IMR-90 (cell line): ENCODE data around the gene NDFIP2. TPM values are rescaled to one million over a fixed set of nuclear protein-coding genes. Genes with fewer than 3 reads are reported as not detected.

Experiments used
- ATAC-seq: fragments of 200-7000 bp; cut with Tn5 transposase; 2 replicates; pipeline ENCODE4 v1.9.1; 2020; ENCODE audit warnings: low read depth, mild to moderate bottlenecking, moderate library complexity
- BruUV-seq: library from RNA; stranded (reverse); fragments of 400-500 nt; replicated peaks from 2 replicates; lab custom pipeline; 2021; lab: Mats Ljungman, UMichigan
- CTCF ChIA-PET: fragments of 300-600 bp; formaldehyde crosslinking; extraction: SDS; loops from one replicate; lab custom pipeline; 2021; ENCODE audit warnings: antibody characterized with exemption; lab: Yijun Ruan, JAX
- POLR2A ChIA-PET: fragments of 300-600 bp; sonication (Branson Sonifier 250); formaldehyde crosslinking; loops from one replicate; lab custom pipeline; 2022; ENCODE audit warnings: antibody characterized with exemption; ENCODE audit not compliant: unreplicated experiment; lab: Charles Lee
- DNase-seq: peaks from one replicate; pipeline ENCODE4 v3.0.0; 2013
- H2AFZ ChIP-seq: replicated peaks from 2 replicates; pipeline ENCODE3; 2013; ENCODE audit warnings: low read length, mild to moderate bottlenecking; ENCODE audit not compliant: poor library complexity
- H2AK5ac ChIP-seq: 2 replicates; pipeline ENCODE4 v1.6.1; 2013; ENCODE audit warnings: low read depth, low read length, inconsistent platforms
- H2AK9ac ChIP-seq: replicated peaks from 2 replicates; pipeline ENCODE3; 2013; ENCODE audit warnings: mild to moderate bottlenecking, low read depth, low read length, moderate library complexity; ENCODE audit not compliant: poor library complexity
- H2BK120ac ChIP-seq: 2 replicates; pipeline ENCODE4 v1.6.1; 2013; ENCODE audit warnings: low read depth, low read length, inconsistent platforms
- H2BK15ac ChIP-seq: 3 replicates; pipeline ENCODE4 v1.6.1; 2013; ENCODE audit warnings: low read depth, low read length, inconsistent platforms
- H2BK20ac ChIP-seq: 2 replicates; pipeline ENCODE4 v1.6.1; 2013; ENCODE audit warnings: low read depth, mild to moderate bottlenecking, inconsistent platforms, low read length, moderate library complexity
- H2BK5ac ChIP-seq: 2 replicates; pipeline ENCODE4 v1.6.1; 2013; ENCODE audit warnings: mild to moderate bottlenecking, low read depth, low read length, inconsistent platforms; ENCODE audit not compliant: poor library complexity, severe bottlenecking
- H3K14ac ChIP-seq: replicated peaks from 2 replicates; pipeline ENCODE4 v1.6.1; 2013; ENCODE audit warnings: low read depth, low read length, inconsistent platforms
- H3K18ac ChIP-seq: 2 replicates; pipeline ENCODE4 v1.6.1; 2013; ENCODE audit warnings: low read depth, low read length, control low read depth
- H3K23ac ChIP-seq: 2 replicates; pipeline ENCODE4 v1.6.1; 2013; ENCODE audit warnings: low read depth, low read length, inconsistent platforms
- H3K27ac ChIP-seq: 2 replicates; pipeline ENCODE4 v1.5.1; 2013; ENCODE audit warnings: mild to moderate bottlenecking, control low read depth, low read length; ENCODE audit not compliant: insufficient read depth
- H3K27me3 ChIP-seq: 2 replicates; pipeline ENCODE4 v1.6.1; 2013; ENCODE audit warnings: low read length; ENCODE audit not compliant: control insufficient read depth, insufficient read depth
- H3K36me3 ChIP-seq: 2 replicates; pipeline ENCODE4 v1.6.1; 2013; ENCODE audit warnings: low read length, mixed read lengths; ENCODE audit not compliant: control insufficient read depth, insufficient read depth
- H3K4ac ChIP-seq: 2 replicates; pipeline ENCODE4 v1.6.1; 2013; ENCODE audit warnings: low read depth, low read length, inconsistent platforms
- H3K4me1 ChIP-seq: 2 replicates; pipeline ENCODE4 v1.6.1; 2013; ENCODE audit warnings: low read length, mixed read lengths; ENCODE audit not compliant: control insufficient read depth, insufficient read depth
- H3K4me2 ChIP-seq: 2 replicates; pipeline ENCODE4 v1.6.1; 2013; ENCODE audit warnings: low read depth, mild to moderate bottlenecking, control low read depth, low read length, moderate library complexity
- H3K4me3 ChIP-seq: 2 replicates; pipeline ENCODE4 v1.5.1; 2013; ENCODE audit warnings: low read depth, mild to moderate bottlenecking, control low read depth, low read length, moderate library complexity; ENCODE audit not compliant: insufficient read depth
- H3K56ac ChIP-seq: 2 replicates; pipeline ENCODE4 v1.6.1; 2013; ENCODE audit warnings: low read length, inconsistent platforms; ENCODE audit not compliant: insufficient read depth; ENCODE audit errors: extremely low read depth
- H3K79me1 ChIP-seq, 2 experiments: 2 replicates each; pipeline ENCODE4 v1.6.1; 2013; ENCODE audit warnings: low read length in 2 of 2, inconsistent platforms in 1 of 2, low read depth in 1 of 2
- H3K9ac ChIP-seq: 2 replicates; pipeline ENCODE4 v1.6.1; 2013; ENCODE audit warnings: low read depth, low read length, control low read depth
- H3K9me1 ChIP-seq: 2 replicates; pipeline ENCODE4 v1.6.1; 2013; ENCODE audit warnings: low read length, inconsistent platforms; ENCODE audit not compliant: insufficient read depth
- H3K9me3 ChIP-seq: 2 replicates; pipeline ENCODE4 v1.6.1; 2013; ENCODE audit warnings: low read length; ENCODE audit not compliant: control insufficient read depth, insufficient read depth
- H4K20me1 ChIP-seq: 2 replicates; pipeline ENCODE4 v1.6.1; 2013; ENCODE audit warnings: low read length, inconsistent platforms; ENCODE audit not compliant: insufficient read depth
- H4K5ac ChIP-seq: 2 replicates; pipeline ENCODE4 v1.6.1; 2013; ENCODE audit warnings: mild to moderate bottlenecking, low read depth, low read length, control low read depth
- H4K8ac ChIP-seq, 2 experiments: 2 replicates each; pipeline ENCODE4 v1.6.1; 2013; ENCODE audit warnings: low read depth in 2 of 2, low read length in 2 of 2, control low read depth in 1 of 2, inconsistent platforms in 1 of 2
- H4K91ac ChIP-seq: 2 replicates; pipeline ENCODE4 v1.6.1; 2013; ENCODE audit warnings: low read depth, low read length, inconsistent platforms; ENCODE audit not compliant: insufficient read depth
- CEBPB ChIP-seq: IDR thresholded peaks from 2 replicates; pipeline ENCODE4 v1.6.1; 2012; ENCODE audit warnings: low read depth, low read length, improper control_type of control experiment
- ELK1 ChIP-seq: fragments of 150-350 bp; IDR thresholded peaks from 2 replicates; pipeline ENCODE4 v1.6.1; 2016; ENCODE audit warnings: low read depth, mild to moderate bottlenecking, low read length, moderate library complexity, borderline replicate concordance
- MAFK ChIP-seq: IDR thresholded peaks from 2 replicates; pipeline ENCODE4 v1.6.1; 2012; ENCODE audit warnings: low read depth, low read length, improper control_type of control experiment
- NFE2L2 ChIP-seq: fragments of 150-350 bp; IDR thresholded peaks from 2 replicates; pipeline ENCODE4 v1.6.1; 2016; ENCODE audit warnings: low read depth, mild to moderate bottlenecking, low read length
- POLR2A ChIP-seq: IDR thresholded peaks from 2 replicates; pipeline ENCODE4 v1.6.1; 2012; ENCODE audit warnings: mild to moderate bottlenecking, low read depth, low read length
- WGBS, 2 experiments: methylation state at CpG; one replicate each; pipeline versions ENCODE4 v1.1.5 to v1.1.7; 2013; ENCODE audit warnings: missing lambda C conversion rate in 2 of 2; ENCODE audit not compliant: insufficient read length in 1 of 2; ENCODE audit errors: extremely low coverage in 2 of 2; 5-methylcytosine and 5-hydroxymethylcytosine counted together
- dilution Hi-C: fragments of 300-500 bp; cut with HindIII; formaldehyde crosslinking; loops from one replicate; pipeline ENCODE4 v1.14.3; 2018; ENCODE audit warnings: low sequenced_read_pairs; ENCODE audit not compliant: unreplicated experiment
- in situ Hi-C: fragments of 300-500 bp; cut with MboI; formaldehyde crosslinking; loops from 3 replicates; pipeline ENCODE4 v1.14.3; 2019; ENCODE audit warnings: low sequenced_read_pairs, inconsistent platforms, mixed read lengths
- intact Hi-C: fragments of 100-400 bp; cut with micrococcal nuclease; formaldehyde crosslinking; loops from 2 replicates; pipeline ENCODE4 v1.10.0; 2022
- polyA plus RNA-seq, 3 experiments: library from polyadenylated mRNA; depleted of rRNA; stranded (reverse); fragments of >200 nt; gene quantifications; 2 replicates each; pipeline ENCODE4 v1.2.3, GENCODE V29; 2012; ENCODE audit warnings: low replicate concordance in 1 of 3
- total RNA-seq: library from RNA; depleted of rRNA; stranded (reverse); fragments of >200 nt; gene quantifications from 2 replicates; pipeline ENCODE4 v1.2.3, GENCODE V29; 2012

Gene NDFIP2
- total and polyA plus RNA-seq, 2 of the 4 experiments (the other 2 are of a cell fraction), result 23.8 to 25.8 TPM

- H2AK9ac ChIP-seq, result no peak overlapping the region
- dilution Hi-C loops (no loop called here), in situ Hi-C loops (no loop called here), intact Hi-C loops (no loop called here)
- H3K36me3 ChIP-seq, result no peaks in the 10 kb centered on the region
- H4K20me1 ChIP-seq, result peaks cover 18% of the 10 kb centered on the region; the same call in 1 of the 2 replicates
- ChIA-PET POLR2A (no interaction called here), CTCF (no interaction called here)
- H2AK5ac ChIP-seq, result no peak overlapping the region
- H2BK5ac ChIP-seq, result no peak overlapping the region
- no peak overlapping the region for H3K27ac ChIP-seq
- no peak overlapping the region for H2BK120ac ChIP-seq
- no TSS peak for BruUV-seq
- H3K56ac ChIP-seq, result no peak overlapping the region
- no peaks in the 10 kb centered on the region; the same call in 1 of the 2 replicates for H3K9me1 ChIP-seq
- no peak overlapping the region for H3K14ac ChIP-seq
- no peak overlapping the region for H4K5ac ChIP-seq
- H4K8ac ChIP-seq, result no peak overlapping the region
- no peak overlapping the region for H2BK15ac ChIP-seq
- no peak overlapping the region for H2AFZ ChIP-seq
- no peaks in the 10 kb centered on the region; the same call in 1 of the 2 replicates for H3K4me1 ChIP-seq
- DNase-seq, result no peak
- H3K79me1 ChIP-seq, result peaks cover 26 to 39% of the 10 kb centered on the region in 2 experiments; a peak in 3 of 4 replicates
- no peak overlapping the region for H3K18ac ChIP-seq
- H4K91ac ChIP-seq, result no peak overlapping the region
- no peak overlapping the region for H3K4me2 ChIP-seq
- H3K9me3 ChIP-seq, result no peaks in the 10 kb centered on the region
- no peak overlapping the region for H2BK20ac ChIP-seq
- H3K23ac ChIP-seq, result no peak overlapping the region
- ATAC-seq, result no peak
- no CpG with 5 or more reads among the region's 4 CpGs for WGBS, 2 experiments
- TF ChIP-seq POLR2A (no peak), ELK1 (no peak), MAFK (no peak), CEBPB (no peak), NFE2L2 (no peak)
- H3K9ac ChIP-seq, result no peak overlapping the region
- no peak overlapping the region for H3K4me3 ChIP-seq
- no peak overlapping the region for H3K4ac ChIP-seq
- H3K27me3 ChIP-seq, result no peaks in the 10 kb centered on the region
Observed at GRCh38 chr13:79500829-79501228, 19.9 kb downstream of the NDFIP2 start.
